Measurements from ENCODE around the gene MAP6D1. TPM values are rescaled to one million over a fixed set of nuclear protein-coding genes. Genes with fewer than 3 reads are reported as not detected.

Gene MAP6D1
- not detected for polyA plus RNA-seq (2012; ENCODE audit: low read depth, missing spikeins)

- FAIRE-seq (peak; percentile 60), DNase-seq (ENCODE audit: insufficient read length, low spot score) (peak; percentile 66)
- TF ChIP-seq PAX5 (IDR thresholded peaks at IDR 0.05; ENCODE audit: insufficient read depth, low read length, severe bottlenecking) (no peak), POU2F2 (IDR thresholded peaks at IDR 0.05; ENCODE audit: low read depth, low read length) (no peak), POLR2AphosphoS5 (IDR thresholded peaks at IDR 0.05; ENCODE audit: low read depth, low read length) (no peak), TAF1 (IDR thresholded peaks at IDR 0.05; ENCODE audit: low read depth, low read length) (no peak), SPI1 (IDR thresholded peaks at IDR 0.05; ENCODE audit: low read depth, low read length) (no peak), POLR2A (IDR thresholded peaks at IDR 0.05; ENCODE audit: low read depth, low read length) (no peak)
Measured at GRCh38 chr3:183825456-183826161, at the start of gene MAP6D1. Gene MAP6D1 (minus strand): TSS chr3:183825577. CDS start chr3:183825547, 30 bp downstream.

- DNase-seq (ENCODE audit: insufficient read length, low spot score) (no peak), FAIRE-seq (no peak)
- no peak for TF ChIP-seq SPI1 (IDR thresholded peaks at IDR 0.05; ENCODE audit: low read depth, low read length)
- TF ChIP-seq TAF1 (IDR thresholded peaks at IDR 0.05; ENCODE audit: low read depth, low read length) = no peak
- TF ChIP-seq POLR2AphosphoS5 (IDR thresholded peaks at IDR 0.05; ENCODE audit: low read depth, low read length) = no peak
- TF ChIP-seq POLR2A (IDR thresholded peaks at IDR 0.05; ENCODE audit: low read depth, low read length) = no peak
- TF ChIP-seq POU2F2 (IDR thresholded peaks at IDR 0.05; ENCODE audit: low read depth, low read length) = no peak
- no peak for TF ChIP-seq PAX5 (IDR thresholded peaks at IDR 0.05; ENCODE audit: insufficient read depth, low read length, severe bottlenecking)
Measured at GRCh38 chr3:183873914-183874313, 48.5 kb upstream of the MAP6D1 start.

- no peak for DNase-seq (ENCODE audit: insufficient read length, low spot score)
- no peak for TF ChIP-seq POLR2A (IDR thresholded peaks at IDR 0.05; ENCODE audit: low read depth, low read length)
- no peak for TF ChIP-seq TAF1 (IDR thresholded peaks at IDR 0.05; ENCODE audit: low read depth, low read length)
- TF ChIP-seq POLR2AphosphoS5 (IDR thresholded peaks at IDR 0.05; ENCODE audit: low read depth, low read length) = no peak
- TF ChIP-seq SPI1 (IDR thresholded peaks at IDR 0.05; ENCODE audit: low read depth, low read length) = no peak
- TF ChIP-seq POU2F2 (IDR thresholded peaks at IDR 0.05; ENCODE audit: low read depth, low read length) = no peak
- FAIRE-seq = no peak
Measured at GRCh38 chr3:183871541-183871940, 46.2 kb upstream of the MAP6D1 start.

GRCh38 chr3:183870563-183870962 lies 45.2 kb upstream of the MAP6D1 start:
- DNase-seq (ENCODE audit: insufficient read length, low spot score) = no peak
- no peak for TF ChIP-seq POLR2A (IDR thresholded peaks at IDR 0.05; ENCODE audit: low read depth, low read length)
- no peak for TF ChIP-seq TAF1 (IDR thresholded peaks at IDR 0.05; ENCODE audit: low read depth, low read length)
- no peak for TF ChIP-seq POU2F2 (IDR thresholded peaks at IDR 0.05; ENCODE audit: low read depth, low read length)
- no peak for TF ChIP-seq PAX5 (IDR thresholded peaks at IDR 0.05; ENCODE audit: insufficient read depth, low read length, severe bottlenecking)
- no peak for TF ChIP-seq SPI1 (IDR thresholded peaks at IDR 0.05; ENCODE audit: low read depth, low read length)
- TF ChIP-seq POLR2AphosphoS5 (IDR thresholded peaks at IDR 0.05; ENCODE audit: low read depth, low read length) = no peak
- FAIRE-seq = no peak

- no peak for TF ChIP-seq TAF1 (IDR thresholded peaks at IDR 0.05; ENCODE audit: low read depth, low read length)
- TF ChIP-seq SPI1 (IDR thresholded peaks at IDR 0.05; ENCODE audit: low read depth, low read length) = peak; percentile 37; the same call in 1 of the 2 replicates
- FAIRE-seq = no peak
- DNase-seq (ENCODE audit: insufficient read length, low spot score) = no peak
Measured at GRCh38 chr3:183868796-183869195, 43.4 kb upstream of the MAP6D1 start.

GRCh38 chr3:183862610-183863009 lies 37.2 kb upstream of the MAP6D1 start:
- no peak for DNase-seq (ENCODE audit: insufficient read length, low spot score)
- no peak for FAIRE-seq
- TF ChIP-seq SPI1 (IDR thresholded peaks at IDR 0.05; ENCODE audit: low read depth, low read length) (no peak), PAX5 (IDR thresholded peaks at IDR 0.05; ENCODE audit: insufficient read depth, low read length, severe bottlenecking) (no peak), TAF1 (IDR thresholded peaks at IDR 0.05; ENCODE audit: low read depth, low read length) (no peak), POU2F2 (IDR thresholded peaks at IDR 0.05; ENCODE audit: low read depth, low read length) (no peak), POLR2AphosphoS5 (IDR thresholded peaks at IDR 0.05; ENCODE audit: low read depth, low read length) (no peak), POLR2A (IDR thresholded peaks at IDR 0.05; ENCODE audit: low read depth, low read length) (no peak)

- FAIRE-seq = no peak
- no peak for TF ChIP-seq POU2F2 (IDR thresholded peaks at IDR 0.05; ENCODE audit: low read depth, low read length)
- no peak for TF ChIP-seq POLR2A (IDR thresholded peaks at IDR 0.05; ENCODE audit: low read depth, low read length)
- TF ChIP-seq POLR2AphosphoS5 (IDR thresholded peaks at IDR 0.05; ENCODE audit: low read depth, low read length) = no peak
- DNase-seq (ENCODE audit: insufficient read length, low spot score) = no peak
Measured at GRCh38 chr3:183857863-183858262, 32.5 kb upstream of the MAP6D1 start.

GRCh38 chr3:183854318-183855035 lies 29.1 kb upstream of the MAP6D1 start:
- FAIRE-seq (no peak), DNase-seq (ENCODE audit: insufficient read length, low spot score) (no peak)
- TF ChIP-seq TAF1 (IDR thresholded peaks at IDR 0.05; ENCODE audit: low read depth, low read length) = no peak
- TF ChIP-seq SPI1 (IDR thresholded peaks at IDR 0.05; ENCODE audit: low read depth, low read length) = no peak
- no peak for TF ChIP-seq POU2F2 (IDR thresholded peaks at IDR 0.05; ENCODE audit: low read depth, low read length)
- no peak for TF ChIP-seq PAX5 (IDR thresholded peaks at IDR 0.05; ENCODE audit: insufficient read depth, low read length, severe bottlenecking)
- TF ChIP-seq POLR2A (IDR thresholded peaks at IDR 0.05; ENCODE audit: low read depth, low read length) = no peak
- no peak for TF ChIP-seq POLR2AphosphoS5 (IDR thresholded peaks at IDR 0.05; ENCODE audit: low read depth, low read length)

- DNase-seq (ENCODE audit: insufficient read length, low spot score) (no peak), FAIRE-seq (no peak)
- TF ChIP-seq POU2F2 (IDR thresholded peaks at IDR 0.05; ENCODE audit: low read depth, low read length) (no peak), SPI1 (IDR thresholded peaks at IDR 0.05; ENCODE audit: low read depth, low read length) (no peak), PAX5 (IDR thresholded peaks at IDR 0.05; ENCODE audit: insufficient read depth, low read length, severe bottlenecking) (no peak), TAF1 (IDR thresholded peaks at IDR 0.05; ENCODE audit: low read depth, low read length) (no peak)
Measured at GRCh38 chr3:183845608-183846288, 20.4 kb upstream of the MAP6D1 start.
